GM19395 (cell line): ENCODE measurements around the gene EFNA5.

Source experiments
- ATAC-seq: cut with Tn5 transposase; IDR thresholded peaks from one replicate; pipeline ENCODE4 v1.9.1; 2021; ENCODE audit warnings: mild to moderate bottlenecking, moderate library complexity; ENCODE audit not compliant: unreplicated experiment

The EFNA5 gene

GRCh38 chr5:107403228-107403953 lies 267.3 kb downstream of the EFNA5 start:
- ATAC-seq: no peak

GRCh38 chr5:107402434-107403227 lies 268.1 kb downstream of the EFNA5 start:
- ATAC-seq: no peak

- no peak for ATAC-seq
These were observed 269.1 kb downstream of the EFNA5 start for GRCh38 chr5:107401470-107402122.

GRCh38 chr5:107400328-107400727 lies 270.4 kb downstream of the EFNA5 start:
- ATAC-seq: no peak

GRCh38 chr5:107398703-107399102 lies 272.0 kb downstream of the EFNA5 start:
- ATAC-seq: no peak

- peak; percentile 56 for ATAC-seq
These were observed 274.4 kb downstream of the EFNA5 start for GRCh38 chr5:107396351-107396690.

GRCh38 chr5:107395632-107396350 lies 274.9 kb downstream of the EFNA5 start:
- ATAC-seq: peak; percentile 89

- ATAC-seq: no peak
These were observed 276.9 kb downstream of the EFNA5 start for GRCh38 chr5:107393851-107394250.

- ATAC-seq: no peak
These were observed 278.9 kb downstream of the EFNA5 start for GRCh38 chr5:107391787-107392186.

GRCh38 chr5:107389775-107390148 lies 281.0 kb downstream of the EFNA5 start:
- peak; percentile 2 for ATAC-seq

- peak; percentile 85 for ATAC-seq
These were observed 281.5 kb downstream of the EFNA5 start for GRCh38 chr5:107389130-107389774.

GRCh38 chr5:107388141-107388861 lies 282.4 kb downstream of the EFNA5 start:
- peak; percentile 61 for ATAC-seq

GRCh38 chr5:107387526-107388140 lies 283.1 kb downstream of the EFNA5 start:
- ATAC-seq: peak; percentile 4

GRCh38 chr5:107385708-107386107 lies 285.0 kb downstream of the EFNA5 start:
- ATAC-seq: no peak

GRCh38 chr5:107384256-107384655 lies 286.5 kb downstream of the EFNA5 start:
- ATAC-seq: no peak

- no peak for ATAC-seq
These were observed 287.3 kb downstream of the EFNA5 start for GRCh38 chr5:107383414-107383813.

GRCh38 chr5:107381189-107381856 lies 289.4 kb downstream of the EFNA5 start:
- no peak for ATAC-seq

- ATAC-seq: no peak
These were observed 290.1 kb downstream of the EFNA5 start for GRCh38 chr5:107380654-107381053.
